Common myeloid progenitor, CD34-positive (primary cell): Measurements from ENCODE around the gene FAM219B.
A peak's percentile ranks its signal among the peaks of the same experiment; 100 is the strongest.

Source experiments
- CTCF ChIA-PET: fragments of 350-600 bp; sonication (Branson Sonifier 250); formaldehyde crosslinking; loops from one replicate; lab custom pipeline; 2021; ENCODE audit warnings: antibody characterized with exemption; lab: Charles Lee
- POLR2A ChIA-PET: fragments of 350-600 bp; sonication (Branson Sonifier 250); formaldehyde crosslinking; loops from one replicate; lab custom pipeline; 2021; ENCODE audit warnings: antibody characterized with exemption; lab: Charles Lee
- DNase-seq, 3 donors: peaks; one replicate each; pipeline versions ENCODE4 v3.0.0 to v3.0.0-alpha.2; 2013
- H3K27ac ChIP-seq, 2 experiments: 1 replicate in 1 of 2; 2 replicates in 1 of 2; pipeline ENCODE4 v1.7.0; 2013; ENCODE audit warnings: inconsistent platforms in 2 of 2, low read length in 2 of 2, mild to moderate bottlenecking in 2 of 2, low read depth in 1 of 2, moderate library complexity in 1 of 2; ENCODE audit not compliant: severe bottlenecking in 2 of 2, insufficient read depth in 1 of 2, poor library complexity in 1 of 2
- H3K27me3 ChIP-seq, 5 experiments: replicated peaks in 2 of 5; 1 replicate in 3 of 5; 2 replicates in 2 of 5; pipeline versions ENCODE4 v1.6.1 to v1.7.0; 2013; ENCODE audit warnings: low read length in 4 of 5, mild to moderate bottlenecking in 2 of 5, moderate library complexity in 2 of 5, inconsistent platforms in 1 of 5; ENCODE audit not compliant: insufficient read depth in 5 of 5, control insufficient read depth in 4 of 5
- H3K36me3 ChIP-seq, 4 experiments: 1 replicate in 2 of 4; 2 replicates in 2 of 4; pipeline versions ENCODE4 v1.6.1 to v1.7.0; 2013; ENCODE audit warnings: low read length in 3 of 4, control low read depth in 1 of 4, mild to moderate bottlenecking in 1 of 4; ENCODE audit not compliant: control insufficient read depth in 4 of 4, insufficient read depth in 4 of 4
- H3K4me1 ChIP-seq, 4 experiments: 1 replicate in 3 of 4; 2 replicates in 1 of 4; pipeline versions ENCODE4 v1.6.1 to v1.7.1; 2013; ENCODE audit warnings: low read length in 3 of 4, mild to moderate bottlenecking in 3 of 4, control low read depth in 1 of 4, inconsistent platforms in 1 of 4, moderate library complexity in 1 of 4; ENCODE audit not compliant: control insufficient read depth in 4 of 4, insufficient read depth in 4 of 4; ENCODE audit errors: control extremely low read depth in 1 of 4
- H3K4me3 ChIP-seq, 7 experiments: 1 replicate in 4 of 7; 2 replicates in 3 of 7; pipeline versions ENCODE4 v1.5.1 to v1.7.0; 2013; ENCODE audit warnings: mild to moderate bottlenecking in 7 of 7, low read length in 6 of 7, moderate library complexity in 6 of 7, inconsistent platforms in 2 of 7, low read depth in 2 of 7, control low read depth in 1 of 7; ENCODE audit not compliant: insufficient read depth in 4 of 7, control insufficient read depth in 1 of 7; ENCODE audit errors: extremely low read depth in 1 of 7
- H3K9me3 ChIP-seq, 5 experiments: 1 replicate in 4 of 5; 2 replicates in 1 of 5; pipeline versions ENCODE4 v1.6.1 to v1.7.1; 2013; ENCODE audit warnings: low read length in 4 of 5, mild to moderate bottlenecking in 2 of 5, inconsistent platforms in 1 of 5, low read depth in 1 of 5, moderate library complexity in 1 of 5; ENCODE audit not compliant: control insufficient read depth in 4 of 5, insufficient read depth in 2 of 5; ENCODE audit errors: control extremely low read depth in 1 of 5
- WGBS: methylation state at CpG from one replicate; pipeline ENCODE4 v1.1.5; 2013; ENCODE audit not compliant: insufficient coverage; 5-methylcytosine and 5-hydroxymethylcytosine counted together

FAM219B gene

DNA sequence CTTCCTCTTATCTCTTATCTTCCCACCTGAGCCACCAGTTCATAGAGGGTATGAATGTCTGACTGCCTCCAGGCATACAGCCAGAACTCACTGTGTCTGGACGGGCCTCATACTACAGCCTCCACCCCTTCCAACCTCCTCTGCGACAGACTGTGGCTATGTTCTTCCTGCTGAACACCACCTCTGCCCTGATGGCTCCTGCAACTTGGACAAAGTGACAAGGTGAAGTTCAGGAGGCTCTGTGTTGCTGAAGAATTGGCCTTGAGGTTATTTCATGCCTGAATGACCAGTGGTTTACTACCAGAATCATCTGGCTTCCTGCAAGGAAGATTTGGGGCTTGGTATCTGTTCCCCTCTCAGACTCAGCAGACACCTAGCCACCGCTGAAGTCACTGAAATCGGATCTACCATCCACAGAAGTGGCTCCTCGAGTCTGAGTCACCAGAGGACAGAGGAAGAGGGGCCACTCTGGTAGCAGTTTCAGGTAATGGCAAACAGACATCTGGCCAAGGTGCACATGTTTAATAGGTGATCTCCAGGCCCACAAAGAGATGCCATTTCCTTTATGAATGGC lies 49.5 kb downstream of the FAM219B start:
- WGBS = 76% methylated on average over 3 of the region's 5 CpGs
- ChIA-PET POLR2A (no interaction called here), CTCF (interaction anchor here (0.7 to 8.9 kb wide), 6 partner anchors 9 to 47 kb away, joined by 4 to 58 read pairs (median 15); partner anchors contain the start of gene ULK3)
- H3K4me1 ChIP-seq = peaks cover 2 to 38% (median 36%) of the 10 kb centered on the region in 4 experiments
- H3K36me3 ChIP-seq = peaks cover 3 to 53% (median 25%) of the 10 kb centered on the region in 4 experiments
- H3K27me3 ChIP-seq = no peaks in the 10 kb centered on the region
- no peaks in the 10 kb centered on the region for H3K9me3 ChIP-seq
- H3K27ac ChIP-seq = peak overlapping the region in 1 of 2 experiments; percentile 2
- no peak overlapping the region for H3K4me3 ChIP-seq
- DNase-seq = peak in 1 of 3 donors; percentile 43

DNA sequence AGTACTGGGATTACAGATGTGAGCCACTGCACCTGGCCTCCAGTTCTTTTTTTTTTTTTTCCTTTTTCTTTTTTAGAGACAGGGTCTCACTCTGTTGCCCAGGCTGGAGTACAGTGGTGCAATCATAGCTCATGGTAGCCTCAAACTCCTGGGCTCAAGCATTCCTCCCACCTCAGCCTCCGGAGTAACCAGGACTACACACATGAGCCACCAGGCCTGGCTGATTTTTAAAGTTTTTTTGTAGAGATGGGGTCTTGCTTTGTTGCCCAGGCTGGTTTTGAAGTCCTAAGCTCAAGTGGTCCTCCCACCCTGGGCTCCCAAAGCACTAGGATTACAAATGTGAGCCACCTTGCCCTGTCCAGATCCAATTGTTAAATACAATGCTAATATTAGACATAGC lies 50.1 kb downstream of the FAM219B start:
- Histone ChIP-seq H3K4me3 (no peak overlapping the region), H3K27ac (no peak overlapping the region), H3K9me3 (no peaks in the 10 kb centered on the region), H3K36me3 (peaks cover 9 to 60% (median 31%) of the 10 kb centered on the region in 4 experiments), H3K4me1 (peaks cover 2 to 38% (median 36%) of the 10 kb centered on the region in 4 experiments), H3K27me3 (no peaks in the 10 kb centered on the region)
- no peak for DNase-seq
- POLR2A ChIA-PET = no interaction called here
- WGBS = no CpG with 5 or more reads among the region's 1 CpG
- CTCF ChIA-PET = interaction anchor here (1.3 to 8.9 kb wide), 5 partner anchors 8 to 43 kb away, joined by 4 to 58 read pairs (median 19); partner anchors contain the start of gene ULK3

DNA sequence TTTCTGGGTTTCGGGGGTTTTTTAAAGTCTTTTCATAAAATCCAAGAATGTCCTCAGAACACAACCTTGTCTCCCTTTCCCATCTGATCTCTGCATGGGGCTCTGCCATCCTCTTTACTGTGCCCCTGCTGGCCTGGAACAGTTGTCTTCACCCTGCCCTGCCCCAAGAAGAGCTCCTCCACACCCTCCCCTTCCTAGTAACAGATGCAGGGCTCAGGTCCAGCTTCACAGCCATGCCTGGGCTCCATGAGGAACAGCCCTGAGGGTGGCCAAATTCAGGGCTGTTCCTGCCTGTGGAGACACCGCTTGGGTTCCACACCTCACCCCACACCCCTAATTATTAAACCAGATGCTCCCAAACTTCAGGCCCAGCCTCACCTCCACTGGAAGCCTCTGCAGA lies 50.8 kb downstream of the FAM219B start:
- WGBS = 100% methylated on average over 2 of the region's 2 CpGs
- no peak for DNase-seq
- ChIA-PET POLR2A (no interaction called here), CTCF (interaction anchor here (1.3 to 8.9 kb wide), 7 partner anchors 8 to 44 kb away, joined by 3 to 58 read pairs (median 11); partner anchors contain the start of gene ULK3)
- peaks cover 2 to 38% (median 36%) of the 10 kb centered on the region in 4 experiments for H3K4me1 ChIP-seq
- H3K9me3 ChIP-seq = no peaks in the 10 kb centered on the region
- H3K27me3 ChIP-seq = no peaks in the 10 kb centered on the region
- H3K27ac ChIP-seq = no peak overlapping the region
- H3K4me3 ChIP-seq = no peak overlapping the region
- peaks cover 9 to 61% (median 37%) of the 10 kb centered on the region in 4 experiments for H3K36me3 ChIP-seq

DNA sequence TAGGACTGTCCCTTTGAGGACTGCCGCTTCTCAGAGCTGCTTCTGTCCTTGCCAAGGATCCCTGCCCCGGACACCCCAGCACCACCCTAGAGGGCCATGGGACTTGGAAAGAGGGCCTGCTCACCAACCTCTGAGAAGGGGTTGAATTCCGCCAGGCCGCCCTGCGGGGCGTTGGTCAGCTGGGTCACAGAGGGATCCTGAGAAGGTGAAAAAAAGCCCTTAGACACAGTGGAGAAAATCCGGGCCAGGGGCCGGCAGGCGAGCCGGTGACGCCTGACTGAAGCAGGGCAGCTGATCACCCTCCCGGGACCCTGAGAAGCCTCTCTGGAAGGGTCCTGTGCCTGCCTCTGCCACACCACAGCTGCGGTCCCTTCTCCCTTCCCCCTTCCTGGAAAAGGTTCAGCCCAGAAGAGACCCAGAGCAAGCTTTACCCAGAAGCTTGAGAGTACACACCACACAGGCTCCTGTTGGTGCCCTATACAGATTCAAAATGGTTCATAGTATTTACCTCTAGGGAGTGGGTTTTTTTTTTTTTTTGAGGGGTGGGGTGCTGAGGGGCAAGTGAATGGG lies 52.1 kb downstream of the FAM219B start:
- Histone ChIP-seq H3K4me3 (no peak overlapping the region), H3K9me3 (no peaks in the 10 kb centered on the region), H3K27ac (no peak overlapping the region), H3K36me3 (peaks cover 9 to 75% (median 50%) of the 10 kb centered on the region in 4 experiments), H3K27me3 (no peaks in the 10 kb centered on the region), H3K4me1 (peaks cover 2 to 33% (median 31%) of the 10 kb centered on the region in 4 experiments)
- ChIA-PET POLR2A (no interaction called here), CTCF (interaction anchor here (1.2 to 8.9 kb wide), 6 partner anchors 11 to 67 kb away, joined by 3 to 58 read pairs (median 4); partner anchors contain the start of gene ULK3)
- no peak for DNase-seq
- WGBS = 99% methylated on average over 13 of the region's 13 CpGs

DNA sequence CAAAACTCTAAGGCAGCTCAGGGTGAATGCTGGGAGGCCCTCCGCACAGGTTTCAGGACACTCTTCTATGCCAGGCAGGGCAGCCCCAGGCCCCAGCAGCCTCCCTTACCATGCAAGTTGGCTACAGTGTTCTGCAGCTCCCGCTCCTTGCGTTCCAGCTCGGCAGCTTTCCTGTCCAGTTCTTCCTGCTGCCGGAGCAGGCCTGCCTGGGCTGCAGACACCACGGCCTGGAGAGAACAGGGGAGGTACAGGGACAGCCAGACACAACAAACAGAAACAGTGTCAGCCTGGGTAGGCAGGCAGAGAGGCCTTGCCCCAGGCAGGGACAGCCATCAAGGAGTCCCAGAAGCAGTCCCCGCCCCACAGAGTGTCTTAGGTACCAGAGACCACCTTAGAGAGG lies 54.7 kb downstream of the FAM219B start:
- 97% methylated on average over 6 of the region's 7 CpGs for WGBS
- Histone ChIP-seq H3K27me3 (no peaks in the 10 kb centered on the region), H3K36me3 (peaks cover 9 to 74% (median 66%) of the 10 kb centered on the region in 4 experiments), H3K4me3 (no peak overlapping the region), H3K4me1 (peaks cover 2 to 8% (median 5%) of the 10 kb centered on the region in 4 experiments), H3K27ac (no peak overlapping the region), H3K9me3 (no peaks in the 10 kb centered on the region)
- ChIA-PET POLR2A (no interaction called here), CTCF (interaction anchor here (1.2 to 3.4 kb wide), 3 partner anchors 9 to 72 kb away, joined by 3 to 19 read pairs (median 5); partner anchors contain the start of gene ULK3)
- DNase-seq = no peak

DNA sequence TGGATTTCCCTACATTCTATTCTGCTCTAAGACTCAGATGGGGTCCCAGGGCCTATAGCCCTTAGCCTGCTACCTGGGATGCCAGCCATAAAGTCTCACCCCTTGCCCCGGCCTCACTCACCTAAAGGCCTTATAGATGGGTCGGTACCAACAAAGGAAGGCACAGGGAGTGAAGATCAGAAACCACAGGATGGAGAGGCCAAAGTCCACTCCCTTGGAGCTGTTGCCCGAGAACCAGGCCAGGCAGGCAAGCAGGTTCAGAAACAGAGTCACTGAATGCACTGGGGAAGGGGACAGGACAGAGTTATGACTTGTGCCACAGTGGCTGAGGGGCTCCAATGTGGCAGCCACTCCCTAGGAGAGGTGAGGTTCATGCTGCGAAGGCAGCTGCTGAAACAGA lies 56.3 kb downstream of the FAM219B start:
- no peaks in the 10 kb centered on the region for H3K27me3 ChIP-seq
- 100% methylated on average over 4 of the region's 4 CpGs for WGBS
- peaks cover 9 to 80% (median 64%) of the 10 kb centered on the region in 4 experiments for H3K36me3 ChIP-seq
- peaks cover 0 to 8% (median 7%) of the 10 kb centered on the region in 4 experiments for H3K4me1 ChIP-seq
- DNase-seq = no peak
- no peaks in the 10 kb centered on the region for H3K9me3 ChIP-seq
- CTCF ChIA-PET = interaction anchor here (1.3 to 3.4 kb wide), 3 partner anchors 43 to 50 kb away, joined by 3 to 19 read pairs (median 3); no protein-coding TSS in a partner anchor
- POLR2A ChIA-PET = no interaction called here
- H3K27ac ChIP-seq = no peak overlapping the region
- no peak overlapping the region for H3K4me3 ChIP-seq
